Activated CD4-positive, alpha-beta T cell treated with anti-CD3 and anti-CD28 coated beads, Interleukin-10, Interleukin-2, amounts not matched to agents 100 ng/mL and 50 ng/mL, durations not matched to agents 16 hours and 8 hours (primary cell): ENCODE data around the gene ANKRD63.

Experiments used
- DNase-seq: peaks from one replicate; pipeline ENCODE4 v3.0.0-alpha.2; 2020

The ANKRD63 gene

DNA sequence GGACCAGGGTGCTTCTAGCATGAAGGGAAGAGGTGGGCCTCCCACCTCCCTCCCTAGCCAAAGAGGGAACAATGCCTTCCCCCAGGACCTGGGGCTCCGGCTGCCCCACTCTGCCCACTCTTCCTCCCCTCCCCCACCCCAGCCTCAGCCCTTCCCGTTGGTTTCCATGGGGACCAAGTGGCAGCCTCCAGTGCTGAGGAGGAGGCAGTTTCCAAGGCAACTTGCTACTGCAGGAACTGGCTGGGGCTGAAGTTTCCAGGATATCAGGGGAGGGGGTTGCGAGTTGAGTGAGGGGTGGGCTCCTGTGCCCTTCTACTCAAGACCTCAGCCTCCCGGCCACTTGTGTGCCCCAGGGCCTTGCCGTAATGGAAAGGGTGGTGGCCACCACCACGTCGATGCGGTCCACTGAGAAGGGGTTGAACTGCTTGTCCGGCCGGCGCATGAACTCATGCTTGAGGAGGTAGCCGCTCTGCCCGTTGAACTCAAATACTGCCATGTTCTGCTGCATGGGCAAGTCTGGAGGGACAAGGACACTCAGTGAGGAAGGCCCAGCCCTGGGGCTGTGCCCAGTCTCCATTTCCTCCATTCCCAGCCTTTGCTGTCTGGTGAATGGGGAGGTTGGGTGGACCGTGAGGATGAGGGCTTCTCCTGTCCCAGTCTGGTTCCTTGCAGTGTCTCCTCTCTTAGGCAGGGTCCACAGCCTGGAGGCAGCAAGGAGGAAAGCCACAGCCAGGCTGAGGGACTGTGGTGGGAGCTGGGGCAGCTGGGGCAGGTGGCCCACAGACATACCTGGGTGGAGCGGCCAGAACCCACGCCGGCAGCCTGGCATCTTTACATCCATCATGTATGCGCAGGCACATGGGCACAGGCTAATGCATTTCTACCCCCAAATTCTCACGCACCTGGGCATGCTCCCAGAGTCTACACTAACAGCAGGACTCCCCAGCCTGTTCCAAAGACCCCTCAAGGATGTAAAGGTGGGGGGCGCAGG is 11.3 kb upstream of the ANKRD63 start:
- no peak for DNase-seq

GRCh38 chr15:40293006-40293405 is 10.1 kb upstream of the ANKRD63 start:
- DNase-seq, result no peak

DNA sequence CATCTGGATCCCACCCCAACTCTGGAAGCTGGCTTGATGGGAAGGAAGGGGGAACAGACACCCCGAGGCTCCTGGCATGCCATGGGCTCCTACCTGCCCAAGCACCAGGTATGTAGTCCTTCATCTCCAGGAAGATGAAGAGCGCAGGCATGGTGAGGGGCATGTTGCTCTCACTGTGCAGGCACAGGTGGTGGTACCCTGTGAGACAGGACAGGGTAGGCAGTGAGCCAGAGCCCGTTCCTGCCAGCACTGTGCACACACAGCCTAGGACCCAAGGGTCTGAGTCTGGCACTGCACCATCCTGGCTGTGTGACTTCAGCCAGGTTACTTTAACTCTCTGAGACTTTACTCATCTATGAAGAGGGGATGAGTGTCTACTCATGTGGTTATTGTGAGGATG is 9.4 kb upstream of the ANKRD63 start:
- no peak for DNase-seq

GRCh38 chr15:40290918-40291574 is 8.2 kb upstream of the ANKRD63 start:
- no peak for DNase-seq

DNA sequence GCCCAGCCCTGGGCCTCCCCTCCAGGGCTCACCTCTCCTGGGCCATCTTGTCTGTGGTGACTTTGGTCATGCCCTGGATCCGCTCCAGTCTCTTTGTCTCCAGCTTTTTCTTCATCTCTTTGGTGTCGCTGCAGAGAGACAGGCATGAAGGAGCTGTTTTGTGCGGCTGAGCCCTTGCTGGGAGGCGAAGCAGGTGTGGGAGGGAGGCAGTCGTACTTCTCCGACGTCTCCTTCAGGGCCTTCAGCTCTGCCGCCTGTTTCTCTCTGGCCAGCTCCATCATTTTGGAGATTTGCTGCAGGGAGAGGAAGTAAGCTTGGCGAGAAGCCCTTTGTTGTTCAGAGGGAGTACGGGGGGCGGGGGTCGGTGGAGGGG is 7.7 kb upstream of the ANKRD63 start:
- no peak for DNase-seq

DNA sequence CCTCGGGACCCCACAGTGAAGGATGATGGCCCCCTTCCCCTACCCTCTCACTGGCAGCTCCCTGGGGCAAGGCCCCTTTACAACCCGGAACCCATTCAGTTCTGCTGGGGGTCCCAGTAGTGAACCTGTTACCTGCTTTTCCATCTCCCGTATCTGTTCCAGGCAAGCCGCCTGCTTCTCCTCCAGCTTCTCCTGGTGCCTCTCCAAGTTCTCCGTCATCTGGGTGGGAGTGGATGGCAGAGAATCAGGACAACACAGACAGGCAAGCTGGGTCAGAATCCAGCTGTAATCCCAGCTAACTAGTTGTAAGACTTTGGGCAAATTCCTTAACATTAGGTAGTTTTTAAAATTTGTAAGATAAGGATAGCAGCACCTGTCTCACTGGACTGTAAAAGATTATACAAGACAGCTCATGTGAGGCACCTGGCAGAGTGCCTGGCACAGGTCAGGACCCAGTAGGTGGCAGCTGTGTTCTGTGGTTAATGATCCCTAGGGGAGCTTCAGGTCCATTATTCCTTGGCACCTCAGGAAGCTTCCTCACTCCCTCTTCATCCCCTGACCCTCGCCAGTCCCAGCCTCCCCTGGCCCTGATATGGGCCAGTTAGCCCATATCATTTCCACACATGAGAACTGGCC is 6.4 kb upstream of the ANKRD63 start:
- no peak for DNase-seq

DNA sequence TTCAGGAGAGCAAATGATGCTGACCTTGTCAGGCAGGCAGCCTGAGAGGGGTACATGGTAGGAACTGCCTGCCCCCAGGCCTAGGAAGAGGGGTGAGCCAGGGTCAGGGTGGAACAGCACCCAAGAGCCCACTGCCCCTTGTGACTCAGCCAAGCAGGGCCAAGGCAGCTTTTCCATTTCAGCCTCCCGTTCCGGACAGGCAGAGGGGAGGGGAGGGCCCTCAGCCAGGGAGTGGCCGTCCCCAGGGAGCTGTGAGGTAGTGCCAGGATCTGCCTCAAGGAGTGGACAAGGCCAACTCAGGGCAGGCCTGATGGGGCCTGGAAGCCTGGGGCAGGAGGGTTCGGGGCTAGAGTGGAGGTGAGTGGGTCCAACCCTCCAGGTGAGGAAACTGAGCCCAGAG is 5.1 kb upstream of the ANKRD63 start:
- no peak for DNase-seq

GRCh38 chr15:40287505-40287904 is 4.6 kb upstream of the ANKRD63 start:
- DNase-seq, result no peak

DNA sequence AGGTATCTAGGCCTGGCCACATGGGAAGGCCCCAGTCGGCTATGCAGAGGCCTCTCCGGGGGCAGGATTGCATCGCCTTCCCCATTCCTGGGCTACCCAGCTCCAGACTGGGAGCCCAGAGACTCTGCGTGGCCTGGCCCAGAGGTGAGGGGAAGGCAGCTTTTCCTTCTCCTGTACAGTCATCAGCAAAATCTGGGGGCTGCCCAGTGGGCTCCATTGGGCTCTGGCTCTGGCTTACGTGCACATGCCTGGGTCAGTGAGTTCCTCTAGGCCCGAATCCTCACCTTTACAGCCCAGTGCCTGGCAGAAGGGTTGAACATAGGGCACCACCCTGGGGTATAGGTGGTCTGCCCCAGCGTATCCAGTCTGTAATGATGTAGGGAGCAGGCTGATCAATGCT is 3.9 kb upstream of the ANKRD63 start:
- no peak for DNase-seq

GRCh38 chr15:40286061-40286532 is 3.2 kb upstream of the ANKRD63 start:
- DNase-seq, result no peak

DNA sequence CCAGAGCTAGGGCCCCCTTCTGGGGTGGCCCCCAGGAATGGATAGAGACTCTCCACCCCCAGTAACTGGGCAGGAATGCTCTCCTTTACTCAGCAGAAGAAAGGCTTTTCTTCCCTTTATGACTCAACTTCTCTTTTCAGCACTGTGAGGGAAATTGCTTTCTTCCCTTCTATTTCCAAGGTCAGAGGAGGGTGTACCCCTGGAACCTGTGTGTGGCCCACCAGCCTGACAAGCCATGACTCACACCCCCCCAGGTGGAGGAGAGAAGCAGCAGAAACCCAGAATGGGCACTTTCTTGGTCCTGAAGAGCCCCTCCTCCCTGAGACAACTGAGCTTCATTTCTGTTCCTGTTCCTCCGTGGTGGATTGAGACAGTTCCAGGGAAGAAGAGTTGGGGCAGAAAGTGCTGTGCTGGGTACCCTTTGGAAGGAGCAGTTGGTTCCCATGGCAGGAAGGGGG is 2.7 kb upstream of the ANKRD63 start:
- DNase-seq, result no peak

GRCh38 chr15:40285151-40285550 is 2.3 kb upstream of the ANKRD63 start:
- DNase-seq, result no peak

DNA sequence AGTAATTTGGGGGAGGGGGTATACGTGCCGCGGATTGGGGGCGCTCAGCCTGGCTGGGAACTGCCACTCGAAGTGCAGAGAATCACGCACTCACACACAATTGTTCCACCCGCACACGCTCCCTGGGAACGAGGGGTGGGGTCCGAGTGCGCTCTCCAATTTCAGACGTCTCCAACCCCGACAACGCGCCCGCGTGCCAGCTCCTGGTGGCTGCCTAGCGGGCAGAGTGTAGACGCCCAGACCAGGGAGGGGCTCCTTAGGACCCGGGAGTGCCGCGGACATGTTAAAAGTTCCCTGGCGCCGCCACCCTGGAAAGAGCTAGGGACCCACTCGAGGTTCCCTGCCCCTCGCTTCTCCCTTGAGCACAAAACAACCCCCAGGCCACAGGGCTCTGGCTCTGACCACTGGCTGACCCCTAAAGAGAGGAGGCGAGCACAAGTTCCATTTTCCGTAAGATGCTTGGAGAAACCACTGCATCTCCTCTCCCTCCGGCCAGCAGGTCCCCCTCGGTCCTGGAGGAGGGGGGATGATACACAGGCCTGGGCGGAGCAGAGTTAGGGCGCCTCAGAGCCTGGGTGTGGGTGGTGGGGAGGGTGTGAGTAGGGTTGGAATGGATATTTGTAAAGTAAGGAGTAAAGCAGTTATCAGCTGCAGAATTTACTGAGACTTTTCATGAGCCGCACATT is 894 bp upstream of the ANKRD63 start:
- DNase-seq, result no peak

- peak; percentile 59 for DNase-seq
Observed at GRCh38 chr15:40282147-40282868, 556 bp downstream of the ANKRD63 start.

- DNase-seq, result no peak
Observed at GRCh38 chr15:40281801-40282146, 1.1 kb downstream of the ANKRD63 start.

DNA sequence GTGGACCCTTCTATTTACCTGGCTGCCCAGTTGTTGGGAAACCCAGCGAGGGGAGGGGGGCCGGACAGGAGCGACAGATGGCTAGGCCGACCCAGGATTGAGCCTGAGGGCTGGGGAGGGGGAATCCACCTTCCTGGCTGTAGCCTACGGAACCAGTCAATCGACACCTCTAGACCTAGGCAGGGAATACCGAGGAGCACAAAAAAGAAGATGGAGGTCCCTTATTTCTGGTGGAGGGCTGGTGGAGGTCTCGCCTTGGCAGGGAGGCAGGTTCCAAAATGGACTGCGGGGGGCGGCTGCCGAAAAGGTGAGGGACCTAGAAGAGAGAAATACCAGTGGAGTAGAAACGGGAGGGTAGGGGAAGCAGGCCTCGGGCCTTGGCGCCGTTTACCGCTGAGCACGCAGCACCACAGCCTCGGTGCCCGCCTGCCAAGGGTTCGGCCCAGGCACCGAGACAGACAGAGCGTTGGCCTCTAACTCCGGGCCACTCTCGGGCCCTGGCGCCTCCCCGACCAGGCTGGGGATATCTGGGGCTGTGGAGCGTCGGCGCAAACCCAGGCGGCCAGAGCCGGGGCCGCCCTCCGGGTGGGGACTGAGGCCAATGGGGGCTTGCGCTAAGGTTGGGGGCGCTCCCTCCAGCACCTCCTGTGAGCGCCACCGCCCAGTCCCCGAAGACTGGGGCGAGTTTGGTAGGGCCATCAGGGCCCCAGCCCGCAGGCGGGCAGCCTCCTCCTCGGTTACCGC is 1.6 kb downstream of the ANKRD63 start:
- no peak for DNase-seq

GRCh38 chr15:40280260-40281056 is 2.4 kb downstream of the ANKRD63 start:
- no peak for DNase-seq

DNA sequence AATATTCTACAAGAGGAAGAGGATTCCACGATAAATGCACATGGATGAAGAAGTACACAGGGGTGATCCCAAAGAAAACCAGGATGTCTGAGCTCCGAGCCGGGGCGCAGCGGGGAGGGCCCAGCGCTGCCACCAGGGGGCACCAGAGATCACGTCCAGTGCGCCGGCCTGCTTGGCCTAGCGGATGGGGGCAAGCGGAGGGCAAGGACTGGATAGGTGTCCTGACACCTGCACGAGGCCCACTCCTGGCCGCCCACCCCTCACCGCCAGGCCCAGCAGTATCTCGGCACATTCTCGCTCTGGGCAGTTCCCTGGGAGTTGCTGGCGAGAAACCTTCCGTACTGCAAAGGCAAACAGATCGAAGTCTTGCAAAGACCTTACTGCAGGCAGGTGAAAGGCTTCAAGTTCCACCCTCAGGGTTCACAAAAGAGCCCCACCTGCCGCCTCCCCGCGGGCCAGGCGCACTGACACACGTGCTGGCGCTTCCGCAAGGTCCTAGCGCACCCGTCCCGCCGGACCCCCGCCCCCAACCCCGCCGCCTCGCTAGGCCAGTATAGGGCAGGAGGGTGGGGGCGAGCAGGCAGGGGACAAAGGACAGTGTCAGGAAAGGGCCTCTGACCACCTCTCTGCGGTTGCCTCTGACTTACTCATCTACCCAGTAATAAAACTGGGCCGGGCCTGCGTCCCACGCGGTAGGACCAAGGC is 3.3 kb downstream of the ANKRD63 start:
- peak; percentile 63 for DNase-seq

- no peak for DNase-seq
Observed at GRCh38 chr15:40278026-40278425, 4.8 kb downstream of the ANKRD63 start.

- no peak for DNase-seq
Observed at GRCh38 chr15:40277471-40277870, 5.4 kb downstream of the ANKRD63 start.
